Loucy (cell line): ENCODE measurements around the gene DNAH7.
A peak's percentile ranks its signal among the peaks of the same experiment; 100 is the strongest.

Source experiments
- H2AFZ ChIP-seq: fragments of 200-600 bp; sonication (generic); 2 replicates; pipeline ENCODE4 v1.6.0; 2016; ENCODE audit warnings: antibody characterized with exemption, mild to moderate bottlenecking, low read length, moderate library complexity
- H3F3A ChIP-seq: fragments of 200-600 bp; 2 replicates; pipeline ENCODE4 v1.6.0; 2016; ENCODE audit warnings: antibody characterized with exemption, low read depth, mild to moderate bottlenecking
- H3K27me3 ChIP-seq: fragments of 200-600 bp; sonication (generic); 2 replicates; pipeline ENCODE4 v1.6.1; 2014; ENCODE audit warnings: low read length, mild to moderate bottlenecking; ENCODE audit not compliant: insufficient read depth, poor library complexity, severe bottlenecking
- H3K36me3 ChIP-seq: fragments of 200-600 bp; sonication (generic); 2 replicates; pipeline ENCODE4 v1.6.1; 2016; ENCODE audit warnings: low read length; ENCODE audit not compliant: insufficient read depth
- H3K4me1 ChIP-seq: fragments of 200-600 bp; sonication (generic); 2 replicates; pipeline ENCODE4 v1.5.1; 2014; ENCODE audit warnings: low read length, mild to moderate bottlenecking; ENCODE audit not compliant: insufficient read depth, poor library complexity, severe bottlenecking
- H3K4me2 ChIP-seq: fragments of 200-600 bp; sonication (generic); 2 replicates; pipeline ENCODE4 v1.6.0; 2014; ENCODE audit warnings: antibody characterized with exemption, low read length, low read depth, mild to moderate bottlenecking; ENCODE audit not compliant: poor library complexity, severe bottlenecking
- H3K4me3 ChIP-seq: fragments of 200-600 bp; sonication (generic); 2 replicates; pipeline ENCODE4 v1.5.1; 2014; ENCODE audit warnings: low read length, mild to moderate bottlenecking, mixed read lengths; ENCODE audit not compliant: poor library complexity, severe bottlenecking
- H3K79me2 ChIP-seq: fragments of 200-600 bp; sonication (generic); 2 replicates; pipeline ENCODE4 v1.6.1; 2014; ENCODE audit warnings: low read length; ENCODE audit not compliant: insufficient read depth
- H3K9ac ChIP-seq: fragments of 200-600 bp; sonication (generic); 2 replicates; pipeline ENCODE4 v1.6.0; 2014; ENCODE audit warnings: mild to moderate bottlenecking, low read depth, low read length, moderate library complexity; ENCODE audit not compliant: poor library complexity, severe bottlenecking
- H3K9me2 ChIP-seq: fragments of 200-600 bp; sonication (generic); replicated peaks from 2 replicates; pipeline ENCODE4 v1.6.1; 2016; ENCODE audit warnings: low read depth, low read length, mixed read lengths
- H3K9me3 ChIP-seq: fragments of 200-600 bp; sonication (generic); 2 replicates; pipeline ENCODE4 v1.6.1; 2014; ENCODE audit warnings: mild to moderate bottlenecking, antibody characterized with exemption, low read length, low read depth; ENCODE audit not compliant: insufficient read depth
- H4K20me1 ChIP-seq: fragments of 200-600 bp; sonication (generic); 2 replicates; pipeline ENCODE4 v1.6.0; 2014; ENCODE audit warnings: antibody characterized with exemption, low read length, mild to moderate bottlenecking; ENCODE audit not compliant: insufficient read depth, poor library complexity, severe bottlenecking
- CTCF ChIP-seq: fragments of 200-600 bp; sonication (generic); conservative IDR thresholded peaks from 2 replicates; pipeline ENCODE4 v1.5.1; 2014; ENCODE audit warnings: mild to moderate bottlenecking, antibody characterized with exemption, low read length
- EZH2phosphoT487 ChIP-seq: fragments of 200-600 bp; IDR thresholded peaks from 2 replicates; pipeline ENCODE4 v1.6.1; 2018; ENCODE audit warnings: antibody characterized with exemption, mild to moderate bottlenecking, moderate library complexity, borderline replicate concordance

DNAH7 gene

GRCh38 chr2:196068271-196069209, at the start of gene DNAH7:
Gene DNAH7, minus strand, starts transcription at chr2:196068837. Its CDS starts 126 bp downstream, at chr2:196068711.
- Histone ChIP-seq H3F3A (no peaks in the 10 kb centered on the region), H3K4me1 (peaks cover 5% of the 10 kb centered on the region), H3K9me3 (no peaks in the 10 kb centered on the region), H3K4me2 (peak within 1 kb of the TSS; percentile 68), H3K9me2 (no peaks in the 10 kb centered on the region), H3K27me3 (no peaks in the 10 kb centered on the region), H2AFZ (peak within 1 kb of the TSS; percentile 89), H3K4me3 (peak within 1 kb of the TSS; percentile 61), H3K36me3 (no peaks in the 10 kb centered on the region), H4K20me1 (no peaks in the 10 kb centered on the region), H3K9ac (peak within 1 kb of the TSS; percentile 34), H3K79me2 (no peaks in the 10 kb centered on the region)
- TF ChIP-seq EZH2phosphoT487 (no peak), CTCF (peak; percentile 93)

- no peaks in the 10 kb centered on the region for H3F3A ChIP-seq
- peaks cover 5% of the 10 kb centered on the region for H3K4me1 ChIP-seq
- no peak overlapping the region for H3K4me2 ChIP-seq
- no peaks in the 10 kb centered on the region for H3K9me2 ChIP-seq
- H3K9ac ChIP-seq = no peak overlapping the region
- no peaks in the 10 kb centered on the region for H4K20me1 ChIP-seq
- no peaks in the 10 kb centered on the region for H3K27me3 ChIP-seq
- H3K79me2 ChIP-seq = no peaks in the 10 kb centered on the region
- H3K4me3 ChIP-seq = no peak overlapping the region
- TF ChIP-seq CTCF (no peak), EZH2phosphoT487 (no peak)
- H2AFZ ChIP-seq = no peak overlapping the region
- no peaks in the 10 kb centered on the region for H3K36me3 ChIP-seq
- H3K9me3 ChIP-seq = no peaks in the 10 kb centered on the region
Measured at GRCh38 chr2:196117214-196117705, 48.6 kb upstream of the DNAH7 start.

- peaks cover 5% of the 10 kb centered on the region for H3K4me1 ChIP-seq
- H3K9me3 ChIP-seq = no peaks in the 10 kb centered on the region
- H3K79me2 ChIP-seq = no peaks in the 10 kb centered on the region
- H4K20me1 ChIP-seq = no peaks in the 10 kb centered on the region
- H3F3A ChIP-seq = no peaks in the 10 kb centered on the region
- H3K4me2 ChIP-seq = peak overlapping the region; percentile 44
- H3K27me3 ChIP-seq = no peaks in the 10 kb centered on the region
- H3K9ac ChIP-seq = peak overlapping the region; percentile 29
- H3K36me3 ChIP-seq = no peaks in the 10 kb centered on the region
- TF ChIP-seq EZH2phosphoT487 (no peak), CTCF (no peak)
- H3K4me3 ChIP-seq = peak overlapping the region; percentile 31
- peak overlapping the region; percentile 53 for H2AFZ ChIP-seq
- H3K9me2 ChIP-seq = no peaks in the 10 kb centered on the region
Measured at GRCh38 chr2:196113061-196113974, 44.7 kb upstream of the DNAH7 start.
